HAP-1 (cell line): ENCODE measurements around the gene KRTDAP.

Experiments
- DNase-seq, 2 experiments: peaks; one replicate each; pipeline ENCODE4 v3.0.0-alpha.2; 2016 to 2020; ENCODE audit warnings: low spot score in 2 of 2
- H3K27me3 ChIP-seq: fragments of 250-450 bp; sonication (Bioruptor Pico); 2 replicates; pipeline ENCODE4 v1.5.1; 2020; ENCODE audit warnings: low read depth, mild to moderate bottlenecking, moderate library complexity
- H3K36me3 ChIP-seq: fragments of 250-450 bp; sonication (Bioruptor Pico); replicated peaks from 2 replicates; pipeline ENCODE4 v1.5.1; 2020; ENCODE audit warnings: mild to moderate bottlenecking
- H3K4me1 ChIP-seq: fragments of 250-450 bp; sonication (Bioruptor Pico); 2 replicates; pipeline ENCODE4 v1.5.1; 2020; ENCODE audit warnings: mild to moderate bottlenecking
- H3K4me3 ChIP-seq: fragments of 250-450 bp; sonication (Bioruptor Pico); 2 replicates; pipeline ENCODE4 v1.5.1; 2020; ENCODE audit warnings: mild to moderate bottlenecking, moderate library complexity
- H3K9me3 ChIP-seq: fragments of 250-450 bp; sonication (Bioruptor Pico); 2 replicates; pipeline ENCODE4 v1.5.1; 2020; ENCODE audit warnings: mild to moderate bottlenecking, moderate library complexity
- in situ Hi-C: fragments of 300-500 bp; cut with MboI; formaldehyde crosslinking; loops from 3 replicates; pipeline ENCODE4 v1.14.3; 2020; ENCODE audit warnings: low sequenced_read_pairs, inconsistent platforms, mixed read lengths

The KRTDAP gene

DNA sequence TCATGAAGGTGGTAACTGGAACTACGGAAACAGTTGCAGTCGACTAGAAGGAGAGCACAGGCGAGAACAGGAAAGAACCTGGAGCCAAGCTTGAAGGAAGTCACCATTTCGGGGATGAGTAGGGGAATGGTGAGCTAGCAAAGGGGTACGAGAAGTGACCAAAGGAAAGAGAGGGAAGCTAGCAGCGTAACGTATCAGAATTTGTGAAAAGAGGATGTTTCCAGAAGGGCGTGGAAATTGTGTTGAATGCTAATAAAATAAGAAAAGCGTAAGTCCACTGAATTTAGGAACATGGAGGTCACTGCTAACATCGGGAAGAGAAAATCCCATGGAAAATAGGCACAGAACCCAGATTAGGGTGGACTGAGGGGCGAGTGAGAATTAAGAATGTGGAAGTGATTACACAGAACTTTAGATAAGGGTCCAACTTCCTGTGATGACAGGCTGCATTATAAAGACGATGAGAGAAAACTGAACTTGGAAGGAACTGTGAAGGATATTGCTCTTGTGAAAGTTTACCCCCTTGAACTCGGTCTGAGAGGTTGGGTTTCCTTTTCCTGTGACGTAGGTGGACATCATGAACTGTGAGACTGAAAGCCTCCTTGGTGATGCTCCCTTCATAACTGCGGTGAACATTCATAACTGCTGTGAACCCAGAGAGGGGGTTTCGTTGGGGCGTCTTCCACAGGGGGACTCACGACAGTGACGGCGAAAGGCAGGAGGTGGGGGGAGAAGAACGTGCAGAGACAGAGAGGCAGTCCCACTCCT, 44.3 kb downstream of the KRTDAP start:
- in situ Hi-C loops: no loop called here
- no peaks in the 10 kb centered on the region for H3K9me3 ChIP-seq
- no peak for DNase-seq
- H3K4me3 ChIP-seq: no peak overlapping the region
- no peaks in the 10 kb centered on the region for H3K36me3 ChIP-seq
- H3K27me3 ChIP-seq: peaks cover 25% of the 10 kb centered on the region
- no peaks in the 10 kb centered on the region for H3K4me1 ChIP-seq

DNA sequence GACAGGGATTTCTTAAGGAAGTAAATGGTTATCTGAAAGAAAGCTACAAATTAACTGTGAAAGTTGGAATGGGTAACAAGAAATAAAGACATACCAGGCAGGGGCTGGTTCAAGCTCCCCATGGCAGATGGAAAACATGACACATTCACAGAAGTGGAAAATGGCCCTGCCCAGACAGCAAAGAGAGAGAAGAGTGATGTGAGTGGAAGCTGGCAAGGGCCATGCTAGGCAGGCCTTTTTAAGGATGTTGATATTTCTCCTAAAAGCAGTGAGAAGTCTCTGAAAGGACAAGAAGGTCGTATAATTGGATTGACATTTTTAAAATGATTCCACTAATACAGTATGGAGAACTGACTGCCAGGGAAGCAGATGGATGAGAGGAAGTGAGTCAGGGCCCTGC, 45.5 kb downstream of the KRTDAP start:
- in situ Hi-C loops: no loop called here
- Histone ChIP-seq H3K9me3 (no peaks in the 10 kb centered on the region), H3K27me3 (peaks cover 16% of the 10 kb centered on the region), H3K4me1 (no peaks in the 10 kb centered on the region), H3K36me3 (no peaks in the 10 kb centered on the region), H3K4me3 (no peak overlapping the region)
- no peak for DNase-seq

DNA sequence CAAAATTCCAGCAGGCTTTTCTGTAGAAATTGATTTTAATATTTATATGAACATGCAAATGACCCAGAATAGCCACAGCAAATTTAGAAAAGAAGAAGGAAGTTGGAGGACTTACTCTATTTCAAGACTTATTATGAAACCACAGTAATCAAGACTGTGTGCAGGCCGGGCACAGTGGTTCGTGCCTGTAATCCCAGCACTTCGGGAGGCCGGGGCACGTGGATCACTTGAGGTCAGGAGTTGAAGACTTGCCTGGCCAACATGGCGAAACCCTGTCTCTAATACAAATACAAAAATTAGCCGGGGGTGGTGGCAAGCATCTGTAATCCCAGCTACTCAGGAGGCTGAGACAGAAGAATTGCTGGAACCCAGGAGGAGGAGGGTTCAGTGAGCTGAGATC, 48.2 kb downstream of the KRTDAP start:
- Histone ChIP-seq H3K4me3 (no peak overlapping the region), H3K4me1 (no peaks in the 10 kb centered on the region), H3K36me3 (no peaks in the 10 kb centered on the region), H3K9me3 (no peaks in the 10 kb centered on the region), H3K27me3 (peaks cover 20% of the 10 kb centered on the region)
- in situ Hi-C loops: no loop called here
- no peak for DNase-seq

DNA sequence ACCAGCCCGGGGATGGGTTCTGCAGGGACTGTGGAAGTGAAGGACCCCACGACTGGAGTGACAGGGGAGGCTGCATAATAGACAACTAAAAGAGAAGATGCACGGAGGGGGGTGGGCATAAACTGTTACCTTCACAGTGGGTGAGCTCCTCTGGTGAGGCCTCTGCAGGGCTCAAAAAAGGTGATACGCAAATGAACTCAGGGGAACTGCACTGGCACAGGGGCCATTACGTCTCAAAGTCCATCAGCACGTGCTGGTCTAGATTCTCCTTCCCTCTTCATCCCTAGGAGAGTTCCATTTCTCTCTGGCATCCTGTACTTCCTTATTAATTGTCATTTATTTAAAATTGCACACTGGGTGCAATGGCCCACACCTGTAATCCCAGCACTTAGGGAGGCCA, 50.3 kb downstream of the KRTDAP start:
- H3K27me3 ChIP-seq: peaks cover 40% of the 10 kb centered on the region
- H3K9me3 ChIP-seq: no peaks in the 10 kb centered on the region
- no peak overlapping the region for H3K4me3 ChIP-seq
- no peaks in the 10 kb centered on the region for H3K4me1 ChIP-seq
- in situ Hi-C loops: no loop called here
- H3K36me3 ChIP-seq: no peaks in the 10 kb centered on the region
- no peak for DNase-seq

- in situ Hi-C loops: no loop called here
Observed at GRCh38 chr19:35438527-35438926, 51.7 kb downstream of the KRTDAP start.

GRCh38 chr19:35438096-35438495, 52.2 kb downstream of the KRTDAP start:
- no peaks in the 10 kb centered on the region for H3K36me3 ChIP-seq
- peaks cover 40% of the 10 kb centered on the region for H3K27me3 ChIP-seq
- no peaks in the 10 kb centered on the region for H3K4me1 ChIP-seq
- H3K9me3 ChIP-seq: no peaks in the 10 kb centered on the region
- in situ Hi-C loops: no loop called here
- no peak overlapping the region for H3K4me3 ChIP-seq
- DNase-seq: no peak

More at GRCh38 chr19:35438527-35438926, 51.7 kb downstream of the KRTDAP start:
- no peaks in the 10 kb centered on the region for H3K4me1 ChIP-seq
- peaks cover 40% of the 10 kb centered on the region for H3K27me3 ChIP-seq
- no peak for DNase-seq
- no peak overlapping the region for H3K4me3 ChIP-seq
- no peaks in the 10 kb centered on the region for H3K9me3 ChIP-seq
- no peaks in the 10 kb centered on the region for H3K36me3 ChIP-seq

DNA sequence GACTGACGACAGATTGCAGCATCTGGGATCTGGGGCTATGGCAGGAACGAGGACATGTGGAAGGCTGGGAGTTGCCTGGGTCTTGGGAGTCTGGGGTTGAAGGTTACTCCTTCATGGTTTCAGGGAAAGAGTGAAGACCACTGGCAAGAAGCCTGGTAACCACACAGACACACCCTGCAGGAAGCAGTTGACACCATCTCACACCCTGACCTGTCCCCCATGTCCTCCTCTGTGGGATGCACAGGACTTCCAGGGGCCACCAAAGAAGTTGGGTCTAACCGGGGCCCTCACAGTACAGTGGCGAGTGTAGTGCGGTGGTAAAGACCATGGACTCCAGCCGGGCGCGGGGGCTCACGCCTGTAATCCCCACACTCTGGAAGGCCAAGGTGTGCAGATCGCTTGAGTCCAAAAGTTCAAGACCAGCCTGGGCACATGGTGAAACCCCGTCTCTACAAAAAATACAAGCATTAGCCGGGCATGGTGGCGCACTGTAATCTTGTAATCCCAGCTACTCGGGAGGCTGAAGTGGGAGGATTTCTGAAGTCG, 52.8 kb downstream of the KRTDAP start:
- in situ Hi-C loops: no loop called here
- Histone ChIP-seq H3K4me1 (no peaks in the 10 kb centered on the region), H3K9me3 (no peaks in the 10 kb centered on the region), H3K4me3 (no peak overlapping the region), H3K27me3 (peaks cover 40% of the 10 kb centered on the region), H3K36me3 (no peaks in the 10 kb centered on the region)
- DNase-seq: no peak
